ENCODE data around the gene OR5D13. TPM values are rescaled to one million over a fixed set of nuclear protein-coding genes. Genes with fewer than 3 reads are reported as not detected.

The OR5D13 gene
- total RNA-seq (2014; rRNA removed; shearing (Covaris generic)) (not detected in 2 replicates), polyA plus RNA-seq (2016; fragmentation: Nextera tagmentation; extraction: Ambion mirVana) (not detected in 2 replicates)

GRCh38 chr11:55773138-55773537, at the start of gene OR5D13:
OR5D13 (plus strand) TSS chr11:55773438; CDS start chr11:55773438, 0 bp downstream.
- no peak within 1 kb of the TSS for H3K27ac ChIP-seq
- no peak within 1 kb of the TSS for H3K4me2 ChIP-seq (ENCODE audit: unreplicated experiment)
- H3K79me2 ChIP-seq (ENCODE audit: insufficient read depth), result no peaks in the 10 kb centered on the region
- no peaks in the 10 kb centered on the region for H3K36me3 ChIP-seq (ENCODE audit: low read depth)
- in situ Hi-C loops (cut with MboI), result no loop called here
- no peak for DNase-seq
- no peak for TF ChIP-seq EZH2phosphoT487 (IDR thresholded peaks at IDR 0.05; ENCODE audit: insufficient read depth, low read depth)
- no peak for TF ChIP-seq EZH2 (IDR thresholded peaks at IDR 0.05; ENCODE audit: insufficient read depth, poor library complexity, severe bottlenecking)
- H3K27me3 ChIP-seq (replicated peaks; ENCODE audit: insufficient read depth), result no peaks in the 10 kb centered on the region
- no peaks in the 10 kb centered on the region for H3K4me1 ChIP-seq (ENCODE audit: insufficient read depth)
- no peaks in the 10 kb centered on the region for H3K9me2 ChIP-seq (ENCODE audit: insufficient read depth)
- no peak within 1 kb of the TSS for H2AFZ ChIP-seq
- no peak within 1 kb of the TSS for H3K4me3 ChIP-seq
- H3K9ac ChIP-seq, result no peak within 1 kb of the TSS
- no peaks in the 10 kb centered on the region for H3K9me3 ChIP-seq (ENCODE audit: low read depth)
- no peaks in the 10 kb centered on the region for H3F3A ChIP-seq (ENCODE audit: insufficient read depth)
- H4K20me1 ChIP-seq (ENCODE audit: insufficient read depth), result no peaks in the 10 kb centered on the region

GRCh38 chr11:55726715-55727324, 46.4 kb upstream of the OR5D13 start:
- no peak overlapping the region for H3K4me2 ChIP-seq (ENCODE audit: unreplicated experiment)
- TF ChIP-seq EZH2phosphoT487 (IDR thresholded peaks at IDR 0.05; ENCODE audit: insufficient read depth, low read depth) (no peak), EZH2 (IDR thresholded peaks at IDR 0.05; ENCODE audit: insufficient read depth, poor library complexity, severe bottlenecking) (no peak)
- H3K9me2 ChIP-seq (ENCODE audit: insufficient read depth), result no peaks in the 10 kb centered on the region
- no peaks in the 10 kb centered on the region for H3K27me3 ChIP-seq (replicated peaks; ENCODE audit: insufficient read depth)
- H3K36me3 ChIP-seq (ENCODE audit: low read depth), result no peaks in the 10 kb centered on the region
- H3K79me2 ChIP-seq (ENCODE audit: insufficient read depth), result no peaks in the 10 kb centered on the region
- no peaks in the 10 kb centered on the region for H3F3A ChIP-seq (ENCODE audit: insufficient read depth)
- no peak overlapping the region for H2AFZ ChIP-seq
- no peaks in the 10 kb centered on the region for H4K20me1 ChIP-seq (ENCODE audit: insufficient read depth)
- no peaks in the 10 kb centered on the region for H3K4me1 ChIP-seq (ENCODE audit: insufficient read depth)
- H3K9ac ChIP-seq, result no peak overlapping the region
- in situ Hi-C loops (cut with MboI), result no loop called here
- no peak overlapping the region for H3K4me3 ChIP-seq
- WGBS, 2 experiments (ENCODE audit: low coverage in 1 of 2, low lambda C conversion rate in 2 of 2, missing lambda C conversion rate in 2 of 2), result 5 to 10% methylated on average over 5 of the region's 5 CpGs
- DNase-seq, result no peak
- H3K27ac ChIP-seq, result no peak overlapping the region
- H3K9me3 ChIP-seq (ENCODE audit: low read depth), result no peaks in the 10 kb centered on the region

GRCh38 chr11:55732936-55733335, 40.3 kb upstream of the OR5D13 start:
- Histone ChIP-seq H3K4me3 (no peak overlapping the region), H3K4me1 (ENCODE audit: insufficient read depth) (no peaks in the 10 kb centered on the region), H3F3A (ENCODE audit: insufficient read depth) (no peaks in the 10 kb centered on the region), H3K9me2 (ENCODE audit: insufficient read depth) (no peaks in the 10 kb centered on the region), H2AFZ (no peak overlapping the region), H3K9ac (no peak overlapping the region), H3K27me3 (replicated peaks; ENCODE audit: insufficient read depth) (no peaks in the 10 kb centered on the region), H3K36me3 (ENCODE audit: low read depth) (no peaks in the 10 kb centered on the region), H3K9me3 (ENCODE audit: low read depth) (no peaks in the 10 kb centered on the region), H3K27ac (no peak overlapping the region), H3K4me2 (ENCODE audit: unreplicated experiment) (no peak overlapping the region), H3K79me2 (ENCODE audit: insufficient read depth) (no peaks in the 10 kb centered on the region), H4K20me1 (ENCODE audit: insufficient read depth) (no peaks in the 10 kb centered on the region)
- WGBS, 2 experiments (ENCODE audit: low coverage in 1 of 2, low lambda C conversion rate in 2 of 2, missing lambda C conversion rate in 2 of 2), result 4 to 5% methylated on average over 3 of the region's 3 CpGs
- in situ Hi-C loops (cut with MboI), result loop anchor here (5.0 kb wide), 1 partner anchor 49 kb away; no protein-coding TSS in a partner anchor
- no peak for DNase-seq
- TF ChIP-seq EZH2phosphoT487 (IDR thresholded peaks at IDR 0.05; ENCODE audit: insufficient read depth, low read depth) (no peak), EZH2 (IDR thresholded peaks at IDR 0.05; ENCODE audit: insufficient read depth, poor library complexity, severe bottlenecking) (no peak)

- Histone ChIP-seq H3K27ac (no peak overlapping the region), H3K9me3 (ENCODE audit: low read depth) (no peaks in the 10 kb centered on the region), H3K9ac (no peak overlapping the region), H4K20me1 (ENCODE audit: insufficient read depth) (no peaks in the 10 kb centered on the region), H3K79me2 (ENCODE audit: insufficient read depth) (no peaks in the 10 kb centered on the region), H3K9me2 (ENCODE audit: insufficient read depth) (no peaks in the 10 kb centered on the region), H3K4me1 (ENCODE audit: insufficient read depth) (no peaks in the 10 kb centered on the region), H3K4me3 (no peak overlapping the region), H3K27me3 (replicated peaks; ENCODE audit: insufficient read depth) (no peaks in the 10 kb centered on the region), H3K36me3 (ENCODE audit: low read depth) (no peaks in the 10 kb centered on the region), H3F3A (ENCODE audit: insufficient read depth) (no peaks in the 10 kb centered on the region), H3K4me2 (ENCODE audit: unreplicated experiment) (no peak overlapping the region), H2AFZ (no peak overlapping the region)
- DNase-seq, result no peak
- no peak for TF ChIP-seq EZH2phosphoT487 (IDR thresholded peaks at IDR 0.05; ENCODE audit: insufficient read depth, low read depth)
- no peak for TF ChIP-seq EZH2 (IDR thresholded peaks at IDR 0.05; ENCODE audit: insufficient read depth, poor library complexity, severe bottlenecking)
- in situ Hi-C loops (cut with MboI), result no loop called here
- 35 to 58% methylated on average over 1 of the region's 1 CpG for WGBS, 2 experiments (ENCODE audit: low coverage in 1 of 2, low lambda C conversion rate in 2 of 2, missing lambda C conversion rate in 2 of 2)
These were observed 18.4 kb downstream of the OR5D13 start for GRCh38 chr11:55791606-55792005.
